Endodermal cell (in vitro differentiated cells): ENCODE measurements around the gene FMOD. TPM values are rescaled to one million over a fixed set of nuclear protein-coding genes. Genes with fewer than 3 reads are reported as not detected.

Experiments used
- DNase-seq: peaks from one replicate; pipeline ENCODE4 v3.0.0-alpha.2; 2017
- H3K27ac ChIP-seq: 2 replicates; pipeline ENCODE4 v1.5.1; 2013; ENCODE audit warnings: mild to moderate bottlenecking, low read depth, low read length, moderate library complexity
- H3K27me3 ChIP-seq: 2 replicates; pipeline ENCODE4 v1.6.1; 2013; ENCODE audit warnings: mild to moderate bottlenecking, low read length, moderate library complexity; ENCODE audit not compliant: insufficient read depth, control insufficient read depth, poor library complexity, severe bottlenecking
- H3K36me3 ChIP-seq: 2 replicates; pipeline ENCODE4 v1.7.0; 2013; ENCODE audit warnings: mild to moderate bottlenecking, low read length, moderate library complexity; ENCODE audit not compliant: control insufficient read depth, insufficient read depth
- H3K4me1 ChIP-seq: one replicate; pipeline ENCODE4 v1.7.0; 2013; ENCODE audit warnings: low read length; ENCODE audit not compliant: control insufficient read depth, insufficient read depth
- H3K4me3 ChIP-seq: 2 replicates; pipeline ENCODE4 v1.5.1; 2013; ENCODE audit warnings: mild to moderate bottlenecking, low read length, moderate library complexity
- H3K9ac ChIP-seq: 2 replicates; pipeline ENCODE4 v1.6.1; 2013; ENCODE audit warnings: mild to moderate bottlenecking, low read length, moderate library complexity; ENCODE audit not compliant: poor library complexity, severe bottlenecking; ENCODE audit errors: extremely low read depth
- H3K9me3 ChIP-seq: 2 replicates; pipeline ENCODE4 v1.6.1; 2013; ENCODE audit warnings: mild to moderate bottlenecking, low read length, moderate library complexity; ENCODE audit not compliant: control insufficient read depth
- H3K27ac Mint-ChIP-seq: 2 replicates; pipeline ENCODE4 v1.8.0; 2020; ENCODE audit warnings: mixed read lengths
- H3K27me3 Mint-ChIP-seq: 2 replicates; pipeline ENCODE4 v1.8.0; 2021; ENCODE audit warnings: mild to moderate bottlenecking, mixed read lengths; ENCODE audit not compliant: insufficient read depth
- H3K36me3 Mint-ChIP-seq: 2 replicates; pipeline ENCODE4 v1.8.0; 2020; ENCODE audit warnings: low read depth, mixed read lengths
- H3K4me1 Mint-ChIP-seq: 2 replicates; pipeline ENCODE4 v1.8.0; 2020; ENCODE audit warnings: mixed read lengths
- H3K4me3 Mint-ChIP-seq: 2 replicates; pipeline ENCODE4 v1.8.0; 2020; ENCODE audit warnings: mild to moderate bottlenecking, moderate library complexity, mixed read lengths
- H3K9me3 Mint-ChIP-seq: 2 replicates; pipeline ENCODE4 v1.8.0; 2020; ENCODE audit warnings: mild to moderate bottlenecking, mixed read lengths
- CTCF ChIP-seq: fragments of 200-600 bp; sonication (generic); conservative IDR thresholded peaks from 2 replicates; pipeline ENCODE4 v1.5.0; 2021; ENCODE audit warnings: antibody characterized with exemption, mild to moderate bottlenecking
- WGBS, 2 experiments: methylation state at CpG; one replicate each; pipeline versions ENCODE4 v1.1.5 to v1.1.7; 2013; ENCODE audit warnings: missing lambda C conversion rate in 2 of 2, mixed read lengths in 1 of 2; ENCODE audit not compliant: insufficient coverage in 1 of 2, insufficient read length in 1 of 2; 5-methylcytosine and 5-hydroxymethylcytosine counted together
- long read RNA-seq, 4 experiments: library from polyadenylated mRNA in 2 of 4; library from RNA in 1 of 4; library from capped mRNA in 1 of 4; stranded (forward) in 3 of 4; unstranded in 1 of 4; transcript quantifications; one replicate each; pipeline ENCODE4 v2.0.0, GENCODE V29; 2020 to 2021; ENCODE audit warnings: inconsistent platforms in 1 of 4
- polyA plus RNA-seq, 2 experiments: library from polyadenylated mRNA; stranded (reverse); fragments of 50-300 nt; gene quantifications; one replicate each; pipeline ENCODE4 v1.2.3, GENCODE V29; 2013
- total RNA-seq, 2 donors: library from RNA; stranded (reverse); fragmentation: NEBNext Ultra II Directional in 1 of 2; extraction: Animal tissue kit (Norgen Biotek cat#: 25700) in 1 of 2; gene quantifications; 2 replicates in 1 of 2; 3 replicates in 1 of 2; pipeline ENCODE4 v1.2.1, GENCODE V29; 2021

FMOD gene
- total RNA-seq, result 1 to 10 TPM; 2.9 to 4.8 TPM
- 2.4 TPM for polyA plus RNA-seq (2013, experiment 1 of 2)
- polyA plus RNA-seq (2013, experiment 2 of 2), result 1.4 TPM
- long read RNA-seq, experiment 1, partial matches to known transcripts, result 2 of 4 reads
- long read RNA-seq, experiment 1, other reads (novel, unspliced or antisense), result 0 of 4 reads
- long read RNA-seq, experiment 2, transcript FMOD-201 (3 exons, 3,310 nt), result major isoform, 5 of 10 reads
- long read RNA-seq, experiment 2, partial matches to known transcripts, result 1 of 10 reads
- long read RNA-seq, experiment 2, other reads (novel, unspliced or antisense), result 4 of 10 reads
- long read RNA-seq, experiment 3, transcript FMOD-201 (3 exons, 3,310 nt), result major isoform, 5 of 10 reads
- long read RNA-seq, experiment 3, partial matches to known transcripts, result 1 of 10 reads
- long read RNA-seq, experiment 3, other reads (novel, unspliced or antisense), result 3 of 10 reads
- long read RNA-seq, experiment 4, partial matches to known transcripts, result 0 of 4 reads
- long read RNA-seq, experiment 4, other reads (novel, unspliced or antisense), result 2 of 4 reads

DNA sequence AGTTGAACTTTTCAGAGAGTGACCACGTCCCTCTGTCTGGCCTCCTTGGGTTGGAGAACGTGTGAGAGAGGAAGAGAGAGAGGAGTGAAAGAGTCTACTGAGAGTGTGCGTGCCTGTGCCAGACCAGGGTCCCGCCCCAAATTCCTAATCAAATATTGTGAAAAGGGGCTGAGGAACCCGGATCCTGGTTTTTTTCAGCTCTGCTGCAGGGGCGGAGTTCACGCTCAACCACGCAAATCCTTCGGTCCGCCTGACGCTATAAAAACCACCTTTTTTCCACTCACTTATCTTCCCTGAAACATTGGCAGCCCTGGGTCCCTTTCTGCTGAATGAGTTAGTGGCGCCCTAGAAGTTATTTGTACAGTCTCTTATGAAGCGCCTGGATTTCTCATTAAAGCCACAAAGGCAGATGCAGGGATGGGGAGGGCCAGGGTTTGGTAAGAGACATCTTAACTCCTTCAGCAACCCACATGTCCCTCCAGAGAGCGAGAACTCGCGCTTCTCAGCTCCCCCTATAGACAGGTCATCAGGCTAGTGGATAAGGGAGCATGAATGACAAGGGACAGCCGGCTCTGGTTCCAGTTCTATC lies at the start of gene FMOD:
FMOD (minus strand) TSS at position 86 of the 589 bp plus-strand sequence. CDS start 2,852 bp downstream, outside the sequence.
- WGBS, 2 experiments, result 79 to 90% methylated on average over 6 to 16 of the region's 17 CpGs
- Mint-ChIP-seq H3K9me3 (no peaks in the 10 kb centered on the region), H3K27me3 (peaks cover 45% of the 10 kb centered on the region), H3K36me3 (no peaks in the 10 kb centered on the region), H3K4me1 (peaks cover 31% of the 10 kb centered on the region), H3K27ac (no peak within 1 kb of the TSS), H3K4me3 (no peak within 1 kb of the TSS)
- H3K36me3 ChIP-seq, result no peaks in the 10 kb centered on the region
- no peak within 1 kb of the TSS for H3K4me3 ChIP-seq
- no peaks in the 10 kb centered on the region for H3K9me3 ChIP-seq
- peaks cover 8% of the 10 kb centered on the region for H3K4me1 ChIP-seq
- peaks cover 8% of the 10 kb centered on the region for H3K27me3 ChIP-seq
- no peak within 1 kb of the TSS for H3K9ac ChIP-seq
- no peak within 1 kb of the TSS for H3K27ac ChIP-seq
- peak; percentile 63 for TF ChIP-seq CTCF
- peak; percentile 78 for DNase-seq

- TF ChIP-seq CTCF, result no peak
- H3K27ac ChIP-seq, result no peak overlapping the region
- Mint-ChIP-seq H3K36me3 (no peaks in the 10 kb centered on the region), H3K4me3 (no peak overlapping the region), H3K27ac (no peak overlapping the region), H3K4me1 (peaks cover 5% of the 10 kb centered on the region), H3K27me3 (peaks cover 10% of the 10 kb centered on the region), H3K9me3 (peaks cover 7% of the 10 kb centered on the region)
- no peak overlapping the region for H3K9ac ChIP-seq
- H3K4me1 ChIP-seq, result no peaks in the 10 kb centered on the region
- no peak overlapping the region for H3K4me3 ChIP-seq
- DNase-seq, result no peak
- H3K9me3 ChIP-seq, result peaks cover 9% of the 10 kb centered on the region
- no peaks in the 10 kb centered on the region for H3K27me3 ChIP-seq
- WGBS, 2 experiments, result 86 to 90% methylated on average over 5 to 7 of the region's 7 CpGs
- no peaks in the 10 kb centered on the region for H3K36me3 ChIP-seq
Observed at GRCh38 chr1:203396595-203397194, 45.8 kb upstream of the FMOD start.

DNA sequence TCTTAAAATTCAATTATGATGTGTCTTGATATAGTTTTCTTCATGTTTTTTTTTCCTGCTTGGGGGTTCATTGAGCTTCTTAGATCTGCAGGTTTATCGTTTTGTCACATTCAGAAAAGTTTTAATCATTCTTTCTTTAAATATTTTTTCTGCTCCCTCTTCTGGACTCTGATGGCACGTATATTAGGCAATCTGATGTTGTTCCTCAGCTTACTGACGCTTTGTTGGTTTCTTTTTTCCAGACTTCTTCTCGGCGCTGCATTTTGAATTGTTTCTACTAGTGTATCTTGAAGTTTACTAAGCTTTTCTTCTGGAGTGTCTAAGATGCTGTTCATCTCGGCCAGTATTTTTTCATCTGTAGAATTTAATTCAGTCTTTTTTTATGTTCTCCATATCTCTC lies 44.8 kb upstream of the FMOD start:
- no peaks in the 10 kb centered on the region for H3K4me1 Mint-ChIP-seq
- no peak for TF ChIP-seq CTCF
- 91 to 93% methylated on average over 6 of the region's 6 CpGs for whole genome bisulfite sequencing, 2 experiments

More for the DNA sequence above, 44.8 kb upstream of the FMOD start:
- H3K36me3 ChIP-seq, result no peaks in the 10 kb centered on the region
- DNase-seq, result no peak
- H3K4me3 Mint-ChIP-seq, result no peak overlapping the region
- no peak overlapping the region for H3K9ac ChIP-seq
- no peak overlapping the region for H3K4me3 ChIP-seq
- H3K36me3 Mint-ChIP-seq, result no peaks in the 10 kb centered on the region
- H3K9me3 Mint-ChIP-seq, result peaks cover 7% of the 10 kb centered on the region
- peaks cover 12% of the 10 kb centered on the region for H3K9me3 ChIP-seq
- H3K27me3 ChIP-seq, result no peaks in the 10 kb centered on the region
- H3K27ac Mint-ChIP-seq, result no peak overlapping the region
- no peaks in the 10 kb centered on the region for H3K4me1 ChIP-seq
- H3K27ac ChIP-seq, result no peak overlapping the region
- H3K27me3 Mint-ChIP-seq, result peaks cover 10% of the 10 kb centered on the region
